OCI-LY7 (cell line): Measurements from ENCODE around the gene LRRK1.

Source experiments
- CTCF ChIP-seq: fragments of 200-600 bp; sonication (generic); conservative IDR thresholded peaks from 2 replicates; pipeline ENCODE4 v1.5.1; 2014; ENCODE audit warnings: mild to moderate bottlenecking, antibody characterized with exemption, low read length, moderate library complexity, mixed read lengths
- EZH2phosphoT487 ChIP-seq: fragments of 200-600 bp; sonication (generic); IDR thresholded peaks from 2 replicates; pipeline ENCODE4 v1.6.1; 2018; ENCODE audit warnings: low read depth, borderline replicate concordance, mild to moderate bottlenecking, mixed run types, antibody characterized with exemption, low read length, moderate library complexity, mixed read lengths

DNA sequence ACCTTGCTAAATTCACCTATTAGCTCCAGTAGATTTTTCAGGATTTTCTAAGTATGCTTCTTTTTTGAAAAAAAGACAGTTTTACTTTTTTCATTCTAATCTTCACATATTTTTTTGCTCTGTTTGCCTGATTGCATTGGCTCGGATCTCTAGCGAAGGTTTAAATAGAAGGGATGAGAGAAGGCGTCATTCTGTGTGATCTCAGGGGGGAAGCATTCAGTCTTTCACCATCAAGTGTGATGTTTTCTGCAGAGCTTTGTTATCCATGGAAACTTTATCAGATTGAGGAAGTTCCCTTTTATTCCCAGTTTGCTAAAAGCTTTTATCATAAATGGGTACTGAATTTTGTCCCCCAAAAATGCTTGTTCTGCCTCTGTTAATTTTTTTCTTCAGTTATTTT is 120.3 kb downstream of the LRRK1 start:
- TF ChIP-seq CTCF (no peak), EZH2phosphoT487 (no peak)
